Adrenal gland (tissue), 12 donors: Measurements from ENCODE around the gene UPK1B. TPM values are rescaled to one million over a fixed set of nuclear protein-coding genes. Genes with fewer than 3 reads are reported as not detected.

Source experiments
- polyA plus RNA-seq, 3 donors: library from polyadenylated mRNA; stranded (reverse); fragments of 200-250 nt in 2 of 3; fragments of 350-450 nt in 1 of 3; fragmentation: Illumina TruSeq in 1 of 3; extraction: RNeasy Lipid Tissue Mini Kit (QIAGEN cat#74804) in 1 of 3; gene quantifications; one replicate each; pipeline ENCODE4 v1.2.3, GENCODE V29; 2013 to 2014
- total RNA-seq, 9 donors: library from RNA; depleted of rRNA in 4 of 9; stranded (reverse); fragments of >200 nt in 4 of 9; fragments of 120-200 nt in 1 of 9; fragmentation: NEBNext Ultra II Directional in 1 of 9; extraction: Animal tissue kit (Norgen Biotek cat#: 25700) in 1 of 9; gene quantifications; one replicate each; pipeline versions ENCODE4 v1.1.0 to v1.2.4, GENCODE V29; 2013 to 2023
- donor health status: healthy with polysubstance abuse.
- donor health status: Bipolar disorder and iron deficiency.
- donor health status: DM: yes; HTN: yes; CAD: no.
- donor health status: DM: no; HTN: no; CAD: no.
- donor health status: DM: no; HTN: no; CAD: no.
- donor health status: DM: yes; HTN: yes; CAD: no.

UPK1B gene
- total and polyA plus RNA-seq, 12 donors: 0.24 TPM; not detected in 11

Other genes starting within 250 kb of the UPK1B start
- 10 to 100 TPM; 12.0 to 31.3 (median 22.5) TPM for gene IGSF11, start 138.8 kb upstream of the UPK1B start, total RNA-seq
- 10 to 100 TPM in 1 of 3 donors, 1 to 10 TPM in 2; 4.1 to 12.8 (median 4.3) TPM for gene IGSF11, start 138.8 kb upstream of the UPK1B start, polyA plus RNA-seq
- gene TEX55, start 27.4 kb upstream of the UPK1B start, total RNA-seq: not detected
- not detected for gene TEX55, start 27.4 kb upstream of the UPK1B start, polyA plus RNA-seq
- gene B4GALT4, start 67.3 kb downstream of the UPK1B start, total RNA-seq: 10 to 100 TPM; 10.3 to 19.2 (median 15.8) TPM
- gene B4GALT4, start 67.3 kb downstream of the UPK1B start, polyA plus RNA-seq: 10 to 100 TPM; 15.1 to 23.1 (median 17.0) TPM
- 10 to 100 TPM in 5 of 9 donors, 1 to 10 TPM in 4; 4.0 to 21.8 (median 11.4) TPM for gene ARHGAP31, start 120.8 kb downstream of the UPK1B start, total RNA-seq
- 1 to 10 TPM; 2.9 to 4.6 (median 4.3) TPM for gene ARHGAP31, start 120.8 kb downstream of the UPK1B start, polyA plus RNA-seq